WTC11 (cell line): ENCODE measurements around the gene ERGIC3. TPM values are rescaled to one million over a fixed set of nuclear protein-coding genes. Genes with fewer than 3 reads are reported as not detected.

Experiments
- ATAC-seq: fragments of 200-7000 bp; cut with Tn5 transposase; 2 replicates; pipeline ENCODE4 v1.10.0; 2021; ENCODE audit warnings: mild to moderate bottlenecking, moderate library complexity
- CTCF ChIA-PET: fragments of 300-600 bp; sonication (Branson Sonifier 250); formaldehyde crosslinking; loops from one replicate; lab custom pipeline; 2021; ENCODE audit warnings: antibody characterized with exemption; lab: Charles Lee
- POLR2A ChIA-PET: fragments of 350-600 bp; sonication (Branson Sonifier 250); formaldehyde crosslinking; loops from one replicate; lab custom pipeline; 2021; ENCODE audit warnings: antibody characterized with exemption; lab: Charles Lee
- DNase-seq: peaks from one replicate; pipeline ENCODE4 v3.0.0; 2021; ENCODE audit warnings: low spot score
- H3K27ac Mint-ChIP-seq: 2 replicates; pipeline ENCODE4 v1.8.0; 2021; ENCODE audit warnings: mixed read lengths
- H3K27me3 Mint-ChIP-seq: 2 replicates; pipeline ENCODE4 v1.8.0; 2021; ENCODE audit warnings: low read depth, mild to moderate bottlenecking, moderate library complexity, mixed read lengths
- H3K36me3 Mint-ChIP-seq: 2 replicates; pipeline ENCODE4 v1.8.0; 2021; ENCODE audit warnings: mixed read lengths
- H3K4me1 Mint-ChIP-seq: 2 replicates; pipeline ENCODE4 v1.8.0; 2022; ENCODE audit warnings: mixed read lengths
- H3K4me3 Mint-ChIP-seq: 2 replicates; pipeline ENCODE4 v1.8.0; 2021; ENCODE audit warnings: mild to moderate bottlenecking, moderate library complexity, mixed read lengths
- H3K9me3 Mint-ChIP-seq: 2 replicates; pipeline ENCODE4 v1.8.0; 2021; ENCODE audit warnings: mixed read lengths
- ATF6 ChIP-seq: sonication (generic); formaldehyde crosslinking; IDR thresholded peaks from 2 replicates; pipeline ENCODE4 v1.8.1; 2023; ENCODE audit warnings: mild to moderate bottlenecking, missing genetic modification reagents
- E2F1 ChIP-seq: sonication (generic); formaldehyde crosslinking; IDR thresholded peaks from 2 replicates; pipeline ENCODE4 v1.8.0; 2022; ENCODE audit warnings: mild to moderate bottlenecking, missing genetic modification reagents
- ERG ChIP-seq: fragments of 250-450 bp; sonication (Bioruptor Pico); IDR thresholded peaks from 2 replicates; pipeline ENCODE4 v1.8.0; 2021; ENCODE audit warnings: mild to moderate bottlenecking
- ETV6 ChIP-seq: sonication (generic); formaldehyde crosslinking; IDR thresholded peaks from 2 replicates; pipeline ENCODE4 v1.8.1; 2022; ENCODE audit warnings: mild to moderate bottlenecking, missing genetic modification reagents
- FOXJ3 ChIP-seq: sonication (generic); formaldehyde crosslinking; IDR thresholded peaks from 2 replicates; pipeline ENCODE4 v1.9.0; 2021; ENCODE audit warnings: missing genetic modification reagents, mild to moderate bottlenecking, borderline replicate concordance
- FOXK1 ChIP-seq: sonication (generic); formaldehyde crosslinking; IDR thresholded peaks from 2 replicates; pipeline ENCODE4 v1.8.0; 2022; ENCODE audit warnings: mild to moderate bottlenecking, moderate library complexity, missing genetic modification reagents
- GRHL2 ChIP-seq: fragments of 250-450 bp; sonication (Bioruptor Pico); IDR thresholded peaks from 2 replicates; pipeline ENCODE4 v1.8.0; 2022; ENCODE audit warnings: mild to moderate bottlenecking, moderate library complexity; ENCODE audit not compliant: insufficient replicate concordance, severe bottlenecking
- IRF2 ChIP-seq: sonication (generic); formaldehyde crosslinking; IDR thresholded peaks from 2 replicates; pipeline ENCODE4 v1.8.0; 2022; ENCODE audit warnings: low read depth, missing genetic modification reagents, borderline replicate concordance
- NFE2L1 ChIP-seq: sonication (generic); formaldehyde crosslinking; IDR thresholded peaks from 2 replicates; pipeline ENCODE4 v1.8.1; 2023; ENCODE audit warnings: missing genetic modification reagents
- TCF7 ChIP-seq: sonication (generic); formaldehyde crosslinking; IDR thresholded peaks from 2 replicates; pipeline ENCODE4 v1.8.0; 2022; ENCODE audit warnings: mild to moderate bottlenecking, low read depth, missing genetic modification reagents, moderate library complexity
- TEAD4 ChIP-seq: sonication (generic); formaldehyde crosslinking; IDR thresholded peaks from 2 replicates; pipeline ENCODE4 v1.8.0; 2022; ENCODE audit warnings: mild to moderate bottlenecking, missing genetic modification reagents
- TP53 ChIP-seq: sonication (generic); formaldehyde crosslinking; IDR thresholded peaks from 2 replicates; pipeline ENCODE4 v1.8.1; 2023; ENCODE audit warnings: mild to moderate bottlenecking, missing genetic modification reagents
- USF1 ChIP-seq: sonication (generic); formaldehyde crosslinking; IDR thresholded peaks from 2 replicates; pipeline ENCODE4 v1.8.0; 2022; ENCODE audit warnings: mild to moderate bottlenecking, missing genetic modification reagents
- ZBTB43 ChIP-seq: sonication (generic); formaldehyde crosslinking; IDR thresholded peaks from 2 replicates; pipeline ENCODE4 v1.8.1; 2023; ENCODE audit warnings: mild to moderate bottlenecking, missing genetic modification reagents
- ZNF121 ChIP-seq: sonication (generic); formaldehyde crosslinking; IDR thresholded peaks from 2 replicates; pipeline ENCODE4 v1.8.0; 2023; ENCODE audit warnings: missing genetic modification reagents
- total RNA-seq: library from RNA; stranded (reverse); gene quantifications from 3 replicates; pipeline ENCODE4 v1.2.3, GENCODE V29; 2021

Gene ERGIC3
- total RNA-seq, 1 experiment from 2014 or later: 168 TPM

- no peak overlapping the region for H3K4me3 Mint-ChIP-seq
- CTCF ChIA-PET: interaction anchor here (0.9 kb wide), 1 partner anchor 18 kb away, joined by 3 read pairs; no protein-coding TSS in a partner anchor
- H3K36me3 Mint-ChIP-seq: peaks cover 4% of the 10 kb centered on the region; the same call in 1 of the 2 replicates
- TF ChIP-seq NFE2L1 (CRISPR knock-in tag) (no peak), ERG (CRISPR knock-in tag) (no peak), FOXK1 (CRISPR knock-in tag) (no peak), IRF2 (CRISPR knock-in tag) (no peak), TP53 (no peak), TCF7 (no peak), ATF6 (no peak), USF1 (CRISPR knock-in tag) (no peak)
- H3K9me3 Mint-ChIP-seq: peaks cover 18% of the 10 kb centered on the region
- ATAC-seq (no peak), DNase-seq (no peak)
- H3K4me1 Mint-ChIP-seq: no peaks in the 10 kb centered on the region
- no peaks in the 10 kb centered on the region; the same call in 1 of the 2 replicates for H3K27me3 Mint-ChIP-seq
- POLR2A ChIA-PET: no interaction called here
- no peak overlapping the region for H3K27ac Mint-ChIP-seq
These were observed 16.2 kb upstream of the ERGIC3 start for GRCh38 chr20:35525639-35526038.

- TF ChIP-seq ZBTB43 (CRISPR knock-in tag): no peak
- peak overlapping the region; percentile 26; the same call in 1 of the 2 replicates for H3K27ac Mint-ChIP-seq
- no peaks in the 10 kb centered on the region; the same call in 1 of the 2 replicates for H3K27me3 Mint-ChIP-seq
- no peak for ATAC-seq
- H3K4me3 Mint-ChIP-seq: no peak overlapping the region
- H3K36me3 Mint-ChIP-seq: peaks cover 4% of the 10 kb centered on the region; the same call in 1 of the 2 replicates
- H3K9me3 Mint-ChIP-seq: peaks cover 15% of the 10 kb centered on the region
- no peaks in the 10 kb centered on the region for H3K4me1 Mint-ChIP-seq
- ChIA-PET POLR2A (interaction anchor here (0.6 kb wide), 1 partner anchor 152 kb away, joined by 4 read pairs; no protein-coding TSS in a partner anchor), CTCF (no interaction called here)
- DNase-seq: no peak
These were observed 14.6 kb upstream of the ERGIC3 start for GRCh38 chr20:35527122-35527769.

- H3K27ac Mint-ChIP-seq: no peak within 1 kb of the TSS
- TF ChIP-seq ZNF121 (CRISPR knock-in tag) (no peak), FOXJ3 (CRISPR knock-in tag) (no peak), E2F1 (no peak), TEAD4 (CRISPR knock-in tag) (no peak), ETV6 (CRISPR knock-in tag) (no peak), GRHL2 (CRISPR knock-in tag) (no peak)
- H3K4me1 Mint-ChIP-seq: no peaks in the 10 kb centered on the region
- DNase-seq (no peak), ATAC-seq (no peak)
- peaks cover 4% of the 10 kb centered on the region; the same call in 1 of the 2 replicates for H3K36me3 Mint-ChIP-seq
- H3K9me3 Mint-ChIP-seq: peaks cover 15% of the 10 kb centered on the region
- ChIA-PET POLR2A (no interaction called here), CTCF (no interaction called here)
- no peak within 1 kb of the TSS for H3K4me3 Mint-ChIP-seq
- no peaks in the 10 kb centered on the region; the same call in 1 of the 2 replicates for H3K27me3 Mint-ChIP-seq
These were observed 12.3 kb upstream of the ERGIC3 start, which contains the start of gene C20orf173 for GRCh38 chr20:35529552-35529951. TSS of gene C20orf173 (minus strand) at chr20:35529652. CDS start at chr20:35529373, 279 bp downstream.
